Measurements from ENCODE around the gene RHOD.

GRCh38 chr11:67079065-67079705 lies 22.5 kb downstream of the RHOD start:
- TF ChIP-seq, protein P1, sequence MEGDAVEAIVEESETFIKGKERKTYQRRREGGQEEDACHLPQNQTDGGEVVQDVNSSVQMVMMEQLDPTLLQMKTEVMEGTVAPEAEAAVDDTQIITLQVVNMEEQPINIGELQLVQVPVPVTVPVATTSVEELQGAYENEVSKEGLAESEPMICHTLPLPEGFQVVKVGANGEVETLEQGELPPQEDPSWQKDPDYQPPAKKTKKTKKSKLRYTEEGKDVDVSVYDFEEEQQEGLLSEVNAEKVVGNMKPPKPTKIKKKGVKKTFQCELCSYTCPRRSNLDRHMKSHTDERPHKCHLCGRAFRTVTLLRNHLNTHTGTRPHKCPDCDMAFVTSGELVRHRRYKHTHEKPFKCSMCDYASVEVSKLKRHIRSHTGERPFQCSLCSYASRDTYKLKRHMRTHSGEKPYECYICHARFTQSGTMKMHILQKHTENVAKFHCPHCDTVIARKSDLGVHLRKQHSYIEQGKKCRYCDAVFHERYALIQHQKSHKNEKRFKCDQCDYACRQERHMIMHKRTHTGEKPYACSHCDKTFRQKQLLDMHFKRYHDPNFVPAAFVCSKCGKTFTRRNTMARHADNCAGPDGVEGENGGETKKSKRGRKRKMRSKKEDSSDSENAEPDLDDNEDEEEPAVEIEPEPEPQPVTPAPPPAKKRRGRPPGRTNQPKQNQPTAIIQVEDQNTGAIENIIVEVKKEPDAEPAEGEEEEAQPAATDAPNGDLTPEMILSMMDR (IDR thresholded peaks at IDR 0.05; ENCODE audit: insufficient read depth, low read length, poor library complexity, severe bottlenecking): no peak
- no peak for TF ChIP-seq EZH2phosphoT487 (conservative IDR thresholded peaks at IDR 0.05; ENCODE audit: low read length)

Measured in SU-DHL-6 (cell line).